K562 (cell line): ENCODE data around the gene PFKL. TPM values are rescaled to one million over a fixed set of nuclear protein-coding genes. Genes with fewer than 3 reads are reported as not detected.

ENCODE experiments used
- ARID3B ChIP-seq: fragments of 250-450 bp; sonication (Bioruptor Pico); IDR thresholded peaks from 2 replicates; pipeline ENCODE4 v1.4.0; 2020; ENCODE audit warnings: borderline replicate concordance
- ARID4B ChIP-seq: sonication (generic); formaldehyde crosslinking; IDR thresholded peaks from 2 replicates; pipeline ENCODE4 v1.8.0; 2022; ENCODE audit warnings: mild to moderate bottlenecking, missing genetic modification reagents
- NCOA2 ChIP-seq, 2 experiments: fragments of 450-650 bp; IDR thresholded peaks; 2 replicates each; pipeline ENCODE4 v1.6.1; 2018; ENCODE audit warnings: mild to moderate bottlenecking in 2 of 2, moderate library complexity in 1 of 2; ENCODE audit not compliant: partially characterized antibody in 2 of 2
- PHF21A ChIP-seq: fragments of 450-650 bp; IDR thresholded peaks from 2 replicates; pipeline ENCODE4 v1.6.1; 2017; ENCODE audit warnings: low read depth, borderline replicate concordance
- SMARCA4 ChIP-seq: fragments of 450-650 bp; IDR thresholded peaks from 2 replicates; pipeline ENCODE4 v1.6.1; 2016
- polyA plus RNA-seq, 8 experiments: library from polyadenylated mRNA; depleted of rRNA in 4 of 8; stranded (reverse) in 5 of 8; unstranded in 3 of 8; fragments of >200 nt; fragmentation: Nextera tagmentation in 2 of 8; fragmentation: Illumina TruSeq in 1 of 8; extraction: Ambion mirVana in 2 of 8; extraction: Trizol in 1 of 8; gene quantifications; 2 replicates each; pipeline versions ENCODE4 v1.2.1 to v1.2.3, GENCODE V29; 2011 to 2014; ENCODE audit warnings: inconsistent platforms in 1 of 8, missing spikeins in 1 of 8
- total RNA-seq, 7 experiments: library from RNA; depleted of rRNA in 6 of 7; stranded (reverse); fragments of >200 nt in 6 of 7; fragmentation: Illumina TruSeq in 2 of 7; extraction: Trizol in 2 of 7; gene quantifications; 2 replicates each; pipeline versions ENCODE4 v1.2.1 to v1.2.3, GENCODE V29; 2011 to 2021; ENCODE audit warnings: low replicate concordance in 1 of 7

Gene PFKL
- total and polyA plus RNA-seq, 9 of the 15 experiments (the other 6 are each of a cell fraction or from before 2014, with no cell fraction given) = 1.1 to 124 (median 45.6) TPM

- no peak for TF ChIP-seq ARID3B (CRISPR knock-in tag)
- no peak for TF ChIP-seq NCOA2 (IDR thresholded peaks at IDR 0.05; ENCODE audit: partially characterized antibody in 2 of 2)
- no peak for TF ChIP-seq PHF21A
- TF ChIP-seq ARID4B (CRISPR knock-in tag) = no peak
- no peak for TF ChIP-seq SMARCA4
- TF ChIP-seq, all 486 proteins: peak for 2
Observed at GRCh38 chr21:44296103-44296519, 3.7 kb upstream of the PFKL start (continued).
